Fibroblast of mammary gland (primary cell): ENCODE measurements around the gene LDAF1.

ENCODE experiments used
- DNase-seq: peaks from one replicate; pipeline ENCODE4 v3.0.0-alpha.2; 2010; ENCODE audit warnings: low read depth
- H3K4me3 ChIP-seq: 2 replicates; pipeline ENCODE4 v1.5.1; 2011; ENCODE audit warnings: low read depth, mild to moderate bottlenecking, low read length, moderate library complexity; ENCODE audit not compliant: control insufficient read depth
- TF ChIP-seq, protein P1 (sequence below): conservative IDR thresholded peaks from 2 replicates; pipeline ENCODE4 v1.5.1; 2011; ENCODE audit warnings: low read depth, low read length, inconsistent platforms; ENCODE audit not compliant: control insufficient read depth, insufficient read depth

LDAF1 gene

DNA sequence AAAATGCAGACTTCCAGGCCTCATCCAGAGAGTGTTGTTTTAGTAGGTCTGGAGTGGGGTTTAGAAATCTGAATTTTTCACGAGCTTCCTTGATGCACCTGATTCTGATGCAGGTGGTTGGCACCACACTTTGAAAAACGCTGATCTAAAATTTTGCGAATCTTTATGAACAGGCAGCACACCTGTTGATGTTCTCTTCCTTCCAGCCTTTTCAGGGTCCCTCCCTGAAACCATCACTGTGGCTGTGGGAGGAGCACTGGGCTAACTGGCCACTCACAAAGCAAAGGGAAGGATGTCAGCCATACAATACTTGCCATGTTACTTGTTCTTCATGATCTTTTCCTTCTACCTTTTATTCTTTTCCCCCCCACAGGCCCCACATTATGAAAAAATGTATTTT is 14.2 kb downstream of the LDAF1 start:
- no peak overlapping the region for H3K4me3 ChIP-seq
- DNase-seq, result no peak
- TF ChIP-seq, protein P1, sequence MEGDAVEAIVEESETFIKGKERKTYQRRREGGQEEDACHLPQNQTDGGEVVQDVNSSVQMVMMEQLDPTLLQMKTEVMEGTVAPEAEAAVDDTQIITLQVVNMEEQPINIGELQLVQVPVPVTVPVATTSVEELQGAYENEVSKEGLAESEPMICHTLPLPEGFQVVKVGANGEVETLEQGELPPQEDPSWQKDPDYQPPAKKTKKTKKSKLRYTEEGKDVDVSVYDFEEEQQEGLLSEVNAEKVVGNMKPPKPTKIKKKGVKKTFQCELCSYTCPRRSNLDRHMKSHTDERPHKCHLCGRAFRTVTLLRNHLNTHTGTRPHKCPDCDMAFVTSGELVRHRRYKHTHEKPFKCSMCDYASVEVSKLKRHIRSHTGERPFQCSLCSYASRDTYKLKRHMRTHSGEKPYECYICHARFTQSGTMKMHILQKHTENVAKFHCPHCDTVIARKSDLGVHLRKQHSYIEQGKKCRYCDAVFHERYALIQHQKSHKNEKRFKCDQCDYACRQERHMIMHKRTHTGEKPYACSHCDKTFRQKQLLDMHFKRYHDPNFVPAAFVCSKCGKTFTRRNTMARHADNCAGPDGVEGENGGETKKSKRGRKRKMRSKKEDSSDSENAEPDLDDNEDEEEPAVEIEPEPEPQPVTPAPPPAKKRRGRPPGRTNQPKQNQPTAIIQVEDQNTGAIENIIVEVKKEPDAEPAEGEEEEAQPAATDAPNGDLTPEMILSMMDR, result no peak

DNA sequence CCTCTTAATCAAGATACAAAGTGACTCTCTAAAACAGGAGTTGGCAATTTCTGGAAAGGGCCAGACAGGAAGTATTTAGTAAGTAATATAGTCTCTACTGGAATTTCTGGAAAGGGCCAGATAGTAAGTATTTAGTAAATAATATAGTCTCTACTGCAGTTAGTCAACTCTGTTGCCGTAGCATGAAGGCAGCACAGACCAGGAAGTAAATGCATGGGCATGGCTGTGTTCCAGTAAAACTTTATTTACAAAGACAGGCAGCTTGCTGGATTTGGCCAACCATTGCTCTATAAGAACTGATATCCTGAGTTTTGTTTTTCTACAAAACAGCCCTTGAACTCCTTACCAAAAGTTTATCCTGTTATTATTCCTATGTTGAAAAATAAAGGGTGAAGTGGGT is 16.9 kb downstream of the LDAF1 start:
- no peak overlapping the region for H3K4me3 ChIP-seq
- no peak for DNase-seq
- TF ChIP-seq, protein P1, result no peak

DNA sequence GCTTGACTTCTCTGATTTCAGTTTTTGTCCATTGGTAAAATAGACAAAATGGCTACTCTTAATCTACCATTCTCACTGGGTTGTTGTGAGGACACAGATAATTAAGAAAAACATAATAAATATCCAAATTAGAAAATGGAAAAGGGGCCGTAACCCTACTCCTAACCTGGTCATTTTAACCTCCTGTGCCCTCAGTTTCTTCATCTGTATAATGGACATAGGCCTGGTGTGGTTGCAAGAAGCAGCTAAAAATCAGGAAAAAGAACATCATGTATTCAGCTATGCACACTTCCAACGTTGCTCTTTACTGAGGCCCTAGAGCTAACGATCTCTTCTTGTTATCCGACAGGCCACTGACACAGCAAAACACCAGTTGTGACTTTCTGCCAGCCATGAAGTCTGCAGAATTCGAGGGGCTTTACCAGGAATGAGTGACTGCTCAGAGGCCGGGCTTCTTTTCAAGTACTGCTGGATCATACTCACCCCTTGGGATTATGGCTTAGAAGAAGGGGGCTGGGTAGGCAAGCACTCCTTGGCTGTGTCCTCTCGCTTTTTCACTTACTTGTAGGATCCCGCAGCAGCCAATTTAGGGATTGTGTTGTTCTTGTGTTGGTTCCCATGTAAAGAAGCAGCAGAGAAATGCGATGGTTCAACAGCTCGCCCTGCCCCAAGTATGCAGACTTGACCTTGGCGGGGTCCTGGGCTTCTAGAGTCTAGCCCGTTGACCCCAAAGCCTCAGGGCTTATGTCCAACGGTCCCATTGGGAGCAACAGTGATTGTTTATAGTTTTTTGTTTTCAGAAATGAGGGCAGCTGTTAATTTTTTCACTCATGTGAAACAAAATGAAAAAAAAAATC is 20.9 kb downstream of the LDAF1 start:
- H3K4me3 ChIP-seq, result no peak overlapping the region

DNA sequence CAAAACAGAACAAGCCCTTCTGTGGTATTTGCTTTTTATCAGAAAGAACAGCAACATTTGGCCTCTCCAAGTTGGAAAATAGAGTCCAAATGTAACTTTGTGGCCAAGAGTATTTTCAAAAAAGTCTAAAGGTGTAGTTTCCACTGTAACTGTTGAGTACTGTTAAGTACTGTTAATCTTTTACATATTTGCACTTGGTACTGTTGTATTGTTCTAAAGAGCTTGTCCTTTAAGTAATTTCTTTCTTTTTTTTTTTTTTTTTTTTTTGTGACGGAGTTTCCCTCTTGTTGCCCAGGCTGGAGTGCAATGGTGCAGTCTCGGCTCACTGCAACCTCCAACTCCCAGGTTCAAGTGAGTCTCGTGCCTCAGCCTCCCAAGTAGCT is 21.5 kb downstream of the LDAF1 start:
- no peak overlapping the region for H3K4me3 ChIP-seq
- no peak for DNase-seq
- TF ChIP-seq, protein P1, result no peak

More for the DNA sequence above, 20.9 kb downstream of the LDAF1 start:
- DNase-seq, result no peak
- TF ChIP-seq, protein P1, result no peak

DNA sequence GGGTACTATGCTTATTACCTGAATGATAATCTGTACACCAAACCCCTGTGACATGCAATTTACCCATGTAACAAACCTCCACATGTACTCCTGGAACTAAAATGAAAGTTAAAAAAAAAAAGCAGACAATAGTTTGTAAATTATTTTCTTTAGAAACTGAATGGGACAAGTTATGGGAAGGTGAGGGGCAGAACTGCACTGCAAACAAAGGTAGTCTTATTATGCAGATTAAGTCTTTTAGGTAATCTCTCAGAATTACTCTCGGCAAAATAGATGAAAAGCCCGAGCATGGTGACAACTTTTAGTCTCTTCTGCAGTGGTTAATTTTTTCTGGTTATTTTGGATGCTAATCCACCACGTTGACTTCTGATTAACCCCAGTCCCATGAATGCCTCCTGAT is 25.5 kb downstream of the LDAF1 start:
- H3K4me3 ChIP-seq, result no peak overlapping the region
- TF ChIP-seq, protein P1, result no peak
- no peak for DNase-seq

DNA sequence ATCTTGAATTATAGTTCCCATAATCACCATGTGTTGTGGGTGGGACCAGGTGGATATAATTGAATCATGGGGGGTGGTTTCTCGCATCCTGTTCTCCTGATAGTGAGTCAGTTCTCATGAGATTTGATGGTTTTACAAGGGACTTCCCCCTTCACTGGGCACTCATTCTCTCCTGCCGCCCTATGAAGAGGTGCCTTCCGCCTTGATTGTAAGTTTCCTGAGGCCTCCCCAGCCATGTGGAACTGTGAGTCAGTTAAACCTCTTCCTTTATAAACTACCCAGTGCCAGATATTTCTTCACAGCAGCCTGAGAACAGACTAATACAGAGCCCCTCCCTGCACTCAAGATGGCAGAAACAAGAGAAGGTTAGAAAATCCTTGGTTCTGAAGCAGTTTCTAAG is 26.4 kb downstream of the LDAF1 start:
- H3K4me3 ChIP-seq, result no peak overlapping the region
- TF ChIP-seq, protein P1, result no peak
- peak; percentile 57 for DNase-seq
